Peyer's patch (tissue), 4 donors: ENCODE results near the gene ACP2. TPM values are rescaled to one million over a fixed set of nuclear protein-coding genes. Genes with fewer than 3 reads are reported as not detected.

Experiments
- DNase-seq, 3 donors: peaks; one replicate each; pipeline ENCODE4 v3.0.0-alpha.2; 2017 to 2019
- H3K27ac ChIP-seq, 4 donors: fragments of 200-600 bp; sonication (generic); one replicate each; pipeline ENCODE4 v1.5.1; 2016 to 2019
- H3K27me3 ChIP-seq, 2 donors: fragments of 200-600 bp; sonication (generic); one replicate each; pipeline ENCODE4 v1.5.1; 2019
- H3K36me3 ChIP-seq, 3 donors: fragments of 200-600 bp; sonication (generic); one replicate each; pipeline ENCODE4 v1.5.1; 2016 to 2019
- H3K4me1 ChIP-seq, 4 donors: fragments of 200-600 bp; sonication (generic); one replicate each; pipeline ENCODE4 v1.5.1; 2016 to 2019
- H3K4me3 ChIP-seq, 4 donors: fragments of 200-600 bp; sonication (generic); 1 replicate in 3 of 4; 2 replicates in 1 of 4; pipeline ENCODE4 v1.5.1; 2016 to 2019; ENCODE audit warnings: mild to moderate bottlenecking in 1 of 4
- H3K9me3 ChIP-seq, 4 donors: fragments of 200-600 bp; sonication (generic); one replicate each; pipeline ENCODE4 v1.5.1; 2016 to 2019; ENCODE audit warnings: mild to moderate bottlenecking in 1 of 4
- POLR2A ChIP-seq, 2 donors: fragments of 450-650 bp; IDR thresholded peaks; one replicate each; pipeline ENCODE4 v1.5.1; 2017; ENCODE audit warnings: antibody characterized with exemption in 2 of 2, mild to moderate bottlenecking in 2 of 2, moderate library complexity in 2 of 2
- total RNA-seq, 4 donors: library from RNA; depleted of rRNA; stranded (reverse); fragments of >200 nt; gene quantifications; one replicate each; pipeline ENCODE4 v1.1.0, GENCODE V29; 2016
- TF ChIP-seq, protein P1 (sequence below), 6 experiments: fragments of 450-650 bp in 4 of 6; fragments of 200-600 bp in 2 of 6; sonication (generic) in 1 of 6; IDR thresholded peaks; one replicate each; pipeline ENCODE4 v1.5.1; 2017 to 2019; ENCODE audit warnings: antibody characterized with exemption in 6 of 6, mild to moderate bottlenecking in 3 of 6, moderate library complexity in 1 of 6

The ACP2 gene
- total RNA-seq, 4 donors from 2014 or later: 30.5 to 131 (median 112) TPM

DNA sequence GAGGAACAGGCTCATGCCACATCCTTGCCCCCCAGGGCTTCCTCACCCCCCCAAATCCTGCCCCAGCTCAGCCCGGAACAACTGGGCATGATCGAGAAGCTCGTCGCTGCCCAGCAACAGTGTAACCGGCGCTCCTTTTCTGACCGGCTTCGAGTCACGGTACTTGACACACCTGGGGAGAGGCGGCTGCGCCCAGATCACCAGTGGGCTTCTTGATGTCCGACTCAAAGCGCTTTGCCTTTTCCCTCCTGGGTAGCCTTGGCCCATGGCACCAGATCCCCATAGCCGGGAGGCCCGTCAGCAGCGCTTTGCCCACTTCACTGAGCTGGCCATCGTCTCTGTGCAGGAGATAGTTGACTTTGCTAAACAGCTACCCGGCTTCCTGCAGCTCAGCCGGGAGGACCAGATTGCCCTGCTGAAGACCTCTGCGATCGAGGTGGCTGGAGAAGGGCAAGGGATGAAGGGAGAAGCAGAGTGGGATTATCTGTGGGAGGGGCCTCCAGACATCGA, 12.7 kb upstream of the ACP2 start:
- no peak for DNase-seq
- H3K4me1 ChIP-seq: peaks cover 0 to 42% (median 1%) of the 10 kb centered on the region in 4 donors
- H3K36me3 ChIP-seq: no peaks in the 10 kb centered on the region
- TF ChIP-seq, protein P1, sequence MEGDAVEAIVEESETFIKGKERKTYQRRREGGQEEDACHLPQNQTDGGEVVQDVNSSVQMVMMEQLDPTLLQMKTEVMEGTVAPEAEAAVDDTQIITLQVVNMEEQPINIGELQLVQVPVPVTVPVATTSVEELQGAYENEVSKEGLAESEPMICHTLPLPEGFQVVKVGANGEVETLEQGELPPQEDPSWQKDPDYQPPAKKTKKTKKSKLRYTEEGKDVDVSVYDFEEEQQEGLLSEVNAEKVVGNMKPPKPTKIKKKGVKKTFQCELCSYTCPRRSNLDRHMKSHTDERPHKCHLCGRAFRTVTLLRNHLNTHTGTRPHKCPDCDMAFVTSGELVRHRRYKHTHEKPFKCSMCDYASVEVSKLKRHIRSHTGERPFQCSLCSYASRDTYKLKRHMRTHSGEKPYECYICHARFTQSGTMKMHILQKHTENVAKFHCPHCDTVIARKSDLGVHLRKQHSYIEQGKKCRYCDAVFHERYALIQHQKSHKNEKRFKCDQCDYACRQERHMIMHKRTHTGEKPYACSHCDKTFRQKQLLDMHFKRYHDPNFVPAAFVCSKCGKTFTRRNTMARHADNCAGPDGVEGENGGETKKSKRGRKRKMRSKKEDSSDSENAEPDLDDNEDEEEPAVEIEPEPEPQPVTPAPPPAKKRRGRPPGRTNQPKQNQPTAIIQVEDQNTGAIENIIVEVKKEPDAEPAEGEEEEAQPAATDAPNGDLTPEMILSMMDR (IDR thresholded peaks at IDR 0.05): no peak
- TF ChIP-seq POLR2A (IDR thresholded peaks at IDR 0.05): no peak
- H3K27me3 ChIP-seq: no peaks in the 10 kb centered on the region
- H3K27ac ChIP-seq: no peak overlapping the region
- no peak overlapping the region for H3K4me3 ChIP-seq
- H3K9me3 ChIP-seq: no peaks in the 10 kb centered on the region

DNA sequence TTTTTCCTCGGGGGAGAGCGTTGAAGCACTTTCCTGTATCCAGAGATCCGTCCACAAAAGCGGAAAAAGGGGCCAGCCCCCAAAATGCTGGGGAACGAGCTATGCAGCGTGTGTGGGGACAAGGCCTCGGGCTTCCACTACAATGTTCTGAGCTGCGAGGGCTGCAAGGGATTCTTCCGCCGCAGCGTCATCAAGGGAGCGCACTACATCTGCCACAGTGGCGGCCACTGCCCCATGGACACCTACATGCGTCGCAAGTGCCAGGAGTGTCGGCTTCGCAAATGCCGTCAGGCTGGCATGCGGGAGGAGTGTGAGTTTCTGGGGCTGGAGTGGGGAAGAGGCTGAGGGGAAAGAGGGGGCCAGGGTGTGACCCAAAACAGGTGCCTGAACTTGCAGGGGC, 11.8 kb upstream of the ACP2 start:
- H3K27me3 ChIP-seq: no peaks in the 10 kb centered on the region
- no peaks in the 10 kb centered on the region for H3K36me3 ChIP-seq
- no peak for TF ChIP-seq POLR2A (IDR thresholded peaks at IDR 0.05)
- TF ChIP-seq, protein P1 (IDR thresholded peaks at IDR 0.05): no peak
- no peak for DNase-seq
- H3K4me3 ChIP-seq: no peak overlapping the region
- peaks cover 0 to 48% (median 1%) of the 10 kb centered on the region in 4 donors for H3K4me1 ChIP-seq
- no peaks in the 10 kb centered on the region for H3K9me3 ChIP-seq
- H3K27ac ChIP-seq: no peak overlapping the region

- peak overlapping the region in 2 of 4 donors; percentile 0 to 81 for H3K27ac ChIP-seq
- H3K36me3 ChIP-seq: no peaks in the 10 kb centered on the region
- TF ChIP-seq, protein P1 (IDR thresholded peaks at IDR 0.05): peak in 4 of 6 experiments; percentile 46 to 72 (median 61)
- no peak for TF ChIP-seq POLR2A (IDR thresholded peaks at IDR 0.05)
- no peaks in the 10 kb centered on the region for H3K27me3 ChIP-seq
- H3K9me3 ChIP-seq: no peaks in the 10 kb centered on the region
- peak overlapping the region in 1 of 4 donors; percentile 57 for H3K4me3 ChIP-seq
- peak in 1 of 3 donors; percentile 56 for DNase-seq
- H3K4me1 ChIP-seq: peaks cover 0 to 52% (median 5%) of the 10 kb centered on the region in 4 donors
These were observed 10.8 kb upstream of the ACP2 start for GRCh38 chr11:47259232-47259977.

DNA sequence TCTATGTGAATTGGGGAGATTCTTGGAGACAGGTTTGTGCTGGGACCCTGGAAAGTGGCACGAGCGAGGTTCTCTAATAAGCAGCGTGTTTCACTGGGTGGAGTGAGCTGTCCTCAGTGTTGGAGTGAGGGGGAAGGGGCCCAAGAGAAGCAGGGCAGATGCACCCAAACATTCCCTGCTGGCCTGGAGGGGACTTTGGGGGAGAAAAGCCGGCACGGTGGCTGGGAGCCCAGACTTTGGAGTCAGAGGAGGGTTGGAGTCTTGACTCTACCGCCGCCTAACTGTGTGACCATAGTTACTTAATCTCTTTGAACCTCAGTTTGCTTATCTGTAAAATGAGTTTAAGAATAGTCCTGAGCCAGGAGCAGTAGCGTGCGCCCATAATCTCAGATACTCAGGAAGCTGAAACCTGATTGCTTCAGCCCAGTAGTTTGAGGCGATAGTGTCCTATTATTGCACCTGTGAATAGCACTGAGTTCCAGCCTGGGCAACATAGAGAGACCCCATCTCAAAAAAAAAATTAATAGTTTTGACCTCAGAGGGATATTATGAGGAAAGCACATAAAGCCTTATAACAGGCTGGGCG, 9.8 kb upstream of the ACP2 start:
- H3K36me3 ChIP-seq: no peaks in the 10 kb centered on the region
- DNase-seq: no peak
- peak overlapping the region in 3 of 4 donors; percentile 31 to 58 (median 57) for H3K4me3 ChIP-seq
- no peaks in the 10 kb centered on the region for H3K9me3 ChIP-seq
- peak overlapping the region; percentile 20 to 81 (median 68) for H3K27ac ChIP-seq
- no peaks in the 10 kb centered on the region for H3K27me3 ChIP-seq
- TF ChIP-seq POLR2A (IDR thresholded peaks at IDR 0.05): no peak
- TF ChIP-seq, protein P1 (IDR thresholded peaks at IDR 0.05): no peak
- H3K4me1 ChIP-seq: peaks cover 0 to 62% (median 8%) of the 10 kb centered on the region in 4 donors

DNA sequence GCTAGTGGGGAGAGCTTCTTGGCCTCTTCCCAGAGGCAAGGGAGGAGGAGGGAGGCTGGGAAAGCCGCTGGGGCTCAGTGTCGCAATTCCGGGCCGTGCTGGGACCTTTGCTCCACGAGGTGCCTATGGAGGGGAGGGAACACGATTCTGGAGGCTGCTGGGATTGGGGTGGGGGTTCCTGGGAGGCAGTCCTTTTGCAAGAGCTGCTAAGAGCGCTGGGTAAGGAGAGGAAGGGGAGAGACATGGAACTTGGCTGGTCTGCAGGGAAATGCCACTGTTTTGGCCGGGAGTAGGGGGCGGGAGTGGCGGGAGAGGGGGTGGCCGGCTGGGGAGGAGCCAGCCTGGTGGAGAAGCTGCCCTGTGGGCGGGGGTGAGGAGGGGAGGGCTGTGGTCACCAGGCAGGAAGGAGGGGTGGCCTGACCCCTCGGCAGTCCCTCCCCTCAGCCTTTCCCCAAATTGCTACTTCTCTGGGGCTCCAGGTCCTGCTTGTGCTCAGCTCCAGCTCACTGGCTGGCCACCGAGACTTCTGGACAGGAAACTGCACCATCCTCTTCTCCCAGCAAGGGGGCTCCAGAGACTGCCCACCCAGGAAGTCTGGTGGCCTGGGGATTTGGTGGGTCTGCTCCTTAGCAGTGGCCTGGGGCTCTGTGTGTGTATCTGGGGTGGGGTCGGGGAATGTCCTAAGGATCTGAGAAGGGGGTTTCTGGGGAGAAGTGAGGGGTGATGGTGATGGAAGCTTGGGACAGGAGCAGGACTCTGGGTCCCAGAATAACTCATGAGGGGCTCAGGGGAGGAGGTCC, 9.1 kb upstream of the ACP2 start, which contains the start of gene NR1H3:
NR1H3 (plus strand) TSS at position 480 of the 800 bp plus-strand sequence. CDS start 1,221 bp downstream, outside the sequence.
- H3K4me1 ChIP-seq: peaks cover 0 to 67% (median 8%) of the 10 kb centered on the region in 4 donors
- H3K4me3 ChIP-seq: peak within 1 kb of the TSS in 3 of 4 donors; percentile 31 to 58 (median 57)
- TF ChIP-seq, protein P1 (IDR thresholded peaks at IDR 0.05): peak in 4 of 6 experiments; percentile 46 to 70 (median 56)
- no peak for TF ChIP-seq POLR2A (IDR thresholded peaks at IDR 0.05)

More for the DNA sequence above, 9.1 kb upstream of the ACP2 start, which contains the start of gene NR1H3:
- Histone ChIP-seq H3K27me3 (no peaks in the 10 kb centered on the region), H3K9me3 (no peaks in the 10 kb centered on the region), H3K27ac (peak within 1 kb of the TSS; percentile 20 to 81 (median 68)), H3K36me3 (no peaks in the 10 kb centered on the region)
- DNase-seq: peak in 2 of 3 donors; percentile 85 to 86
